SU-DHL-6 (cell line): ENCODE results near the gene COL18A1.

Experiments
- H2AFZ ChIP-seq: fragments of 200-600 bp; sonication (generic); 2 replicates; pipeline ENCODE4 v1.6.1; 2014; ENCODE audit warnings: low read depth, mild to moderate bottlenecking, moderate library complexity, mixed read lengths, antibody characterized with exemption, low read length; ENCODE audit not compliant: severe bottlenecking
- H3F3A ChIP-seq: fragments of 200-600 bp; shearing (Covaris generic); 2 replicates; pipeline ENCODE4 v1.6.0; 2016; ENCODE audit warnings: antibody characterized with exemption, mild to moderate bottlenecking; ENCODE audit not compliant: insufficient read depth
- H3K27ac ChIP-seq: fragments of 200-600 bp; sonication (generic); 2 replicates; pipeline ENCODE4 v1.5.1; 2016; ENCODE audit warnings: low read depth, mild to moderate bottlenecking, low read length, moderate library complexity, mixed read lengths
- H3K27me3 ChIP-seq: fragments of 200-600 bp; sonication (generic), shearing (Covaris generic); 2 replicates; pipeline ENCODE4 v1.6.0; 2014; ENCODE audit warnings: mild to moderate bottlenecking, low read length
- H3K36me3 ChIP-seq: fragments of 200-600 bp; sonication (generic); 2 replicates; pipeline ENCODE4 v1.6.1; 2014; ENCODE audit warnings: mild to moderate bottlenecking, low read length, mixed read lengths
- H3K4me2 ChIP-seq: fragments of 300-600, 200-600 bp; shearing (Covaris generic), sonication (generic); 2 replicates; pipeline ENCODE4 v1.6.0; 2014; ENCODE audit warnings: low read length, low read depth, mild to moderate bottlenecking; ENCODE audit not compliant: poor library complexity, severe bottlenecking
- H3K4me3 ChIP-seq: fragments of 200-600 bp; sonication (generic); 2 replicates; pipeline ENCODE4 v1.5.1; 2014; ENCODE audit warnings: antibody characterized with exemption, low read length, mild to moderate bottlenecking, mixed read lengths; ENCODE audit not compliant: insufficient read depth, poor library complexity, severe bottlenecking
- H3K79me2 ChIP-seq: fragments of 200-600 bp; sonication (generic); 2 replicates; pipeline ENCODE4 v1.6.1; 2014; ENCODE audit warnings: mild to moderate bottlenecking, low read length, moderate library complexity; ENCODE audit not compliant: insufficient read depth
- H3K9ac ChIP-seq: fragments of 200-600 bp; sonication (generic); 2 replicates; pipeline ENCODE4 v1.7.0; 2014; ENCODE audit warnings: mild to moderate bottlenecking, low read length
- H3K9me2 ChIP-seq: fragments of 200-600 bp; sonication (generic); replicated peaks from 2 replicates; pipeline ENCODE4 v1.6.1; 2014; ENCODE audit warnings: low read length; ENCODE audit not compliant: insufficient read depth
- H3K9me3 ChIP-seq: fragments of 200-600 bp; sonication (generic); 2 replicates; pipeline ENCODE4 v1.6.1; 2014; ENCODE audit warnings: low read length, mixed read lengths; ENCODE audit not compliant: insufficient read depth
- H4K20me1 ChIP-seq: fragments of 200-600 bp; sonication (generic); 2 replicates; pipeline ENCODE4 v1.6.1; 2014; ENCODE audit warnings: low read depth, mild to moderate bottlenecking, antibody characterized with exemption, low read length, moderate library complexity, mixed read lengths
- CTCF ChIP-seq: fragments of 200-600 bp; sonication (generic); IDR thresholded peaks from one replicate; pipeline ENCODE4 v1.5.1; 2017; ENCODE audit warnings: antibody characterized with exemption, mild to moderate bottlenecking, low read length, moderate library complexity; ENCODE audit not compliant: insufficient read depth, poor library complexity, severe bottlenecking
- EZH2phosphoT487 ChIP-seq: fragments of 200-600 bp; sonication (generic), shearing (Covaris generic); conservative IDR thresholded peaks from 2 replicates; pipeline ENCODE4 v1.6.1; 2018; ENCODE audit warnings: mild to moderate bottlenecking, antibody characterized with exemption, low read length, moderate library complexity, mixed read lengths

The COL18A1 gene

GRCh38 chr21:45475004-45475685, 70.2 kb downstream of the COL18A1 start:
- H2AFZ ChIP-seq: no peak overlapping the region
- H3F3A ChIP-seq: no peaks in the 10 kb centered on the region
- H3K9ac ChIP-seq: no peak overlapping the region
- H3K9me2 ChIP-seq: no peaks in the 10 kb centered on the region
- H3K9me3 ChIP-seq: no peaks in the 10 kb centered on the region
- H3K36me3 ChIP-seq: no peaks in the 10 kb centered on the region
- no peak for TF ChIP-seq EZH2phosphoT487
- no peak for TF ChIP-seq CTCF
- no peak overlapping the region for H3K27ac ChIP-seq
- no peak overlapping the region for H3K4me3 ChIP-seq
- H3K4me2 ChIP-seq: no peak overlapping the region
- no peaks in the 10 kb centered on the region for H3K27me3 ChIP-seq
- H4K20me1 ChIP-seq: no peaks in the 10 kb centered on the region
- H3K79me2 ChIP-seq: no peaks in the 10 kb centered on the region

- Histone ChIP-seq H3F3A (no peaks in the 10 kb centered on the region), H3K79me2 (no peaks in the 10 kb centered on the region), H4K20me1 (no peaks in the 10 kb centered on the region), H3K27ac (no peak overlapping the region), H3K4me3 (no peak overlapping the region), H3K4me2 (no peak overlapping the region), H3K36me3 (no peaks in the 10 kb centered on the region), H3K27me3 (no peaks in the 10 kb centered on the region), H2AFZ (no peak overlapping the region), H3K9me3 (no peaks in the 10 kb centered on the region), H3K9ac (no peak overlapping the region), H3K9me2 (no peaks in the 10 kb centered on the region)
- TF ChIP-seq EZH2phosphoT487 (no peak), CTCF (no peak)
These were observed 71.0 kb downstream of the COL18A1 start for GRCh38 chr21:45475797-45476570.

- Histone ChIP-seq H3K36me3 (no peaks in the 10 kb centered on the region), H3K4me3 (no peak overlapping the region), H3K9me2 (no peaks in the 10 kb centered on the region), H3K27ac (no peak overlapping the region), H2AFZ (no peak overlapping the region), H3K9me3 (no peaks in the 10 kb centered on the region), H4K20me1 (no peaks in the 10 kb centered on the region), H3K27me3 (no peaks in the 10 kb centered on the region), H3K4me2 (no peak overlapping the region), H3K79me2 (no peaks in the 10 kb centered on the region), H3F3A (no peaks in the 10 kb centered on the region), H3K9ac (no peak overlapping the region)
- no peak for TF ChIP-seq EZH2phosphoT487
- TF ChIP-seq CTCF: no peak
These were observed 71.6 kb downstream of the COL18A1 start for GRCh38 chr21:45476582-45476981.
